ENCODE data around the gene FASN.

The FASN gene

DNA sequence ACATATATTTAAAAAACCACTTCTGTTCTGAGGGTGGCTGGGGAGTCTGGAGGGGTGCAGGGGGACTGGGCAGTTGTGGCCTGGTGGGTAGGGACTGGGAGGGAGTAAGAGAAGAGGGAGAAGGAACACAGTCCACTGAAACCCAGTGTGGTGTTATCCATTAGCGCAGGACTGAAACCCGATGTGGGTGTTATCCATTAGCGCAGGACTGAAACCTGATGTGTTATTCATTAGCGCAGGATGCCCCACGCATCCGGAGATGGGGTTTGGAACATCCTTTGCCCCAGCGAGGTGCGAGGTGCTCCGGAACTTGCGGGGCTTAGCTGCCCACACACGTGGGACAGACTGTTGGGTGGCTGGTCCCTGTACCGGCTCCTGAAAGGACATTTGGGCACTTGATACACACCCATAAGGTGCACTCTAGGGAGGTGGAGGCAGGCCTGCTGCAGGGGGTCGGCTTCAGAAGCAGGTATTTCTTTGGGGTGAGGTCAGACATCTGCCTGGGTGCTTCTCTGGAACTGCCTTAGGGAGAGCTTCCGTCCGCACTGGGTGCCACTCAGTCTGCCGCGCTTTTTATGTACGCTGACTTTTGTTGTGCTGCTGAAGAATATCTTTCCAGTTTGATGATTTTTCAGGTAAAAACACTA, 20.3 kb upstream of the FASN start:
- no peak for FAIRE-seq
- no peak for DNase-seq (ENCODE audit: insufficient read length, low spot score)

DNA sequence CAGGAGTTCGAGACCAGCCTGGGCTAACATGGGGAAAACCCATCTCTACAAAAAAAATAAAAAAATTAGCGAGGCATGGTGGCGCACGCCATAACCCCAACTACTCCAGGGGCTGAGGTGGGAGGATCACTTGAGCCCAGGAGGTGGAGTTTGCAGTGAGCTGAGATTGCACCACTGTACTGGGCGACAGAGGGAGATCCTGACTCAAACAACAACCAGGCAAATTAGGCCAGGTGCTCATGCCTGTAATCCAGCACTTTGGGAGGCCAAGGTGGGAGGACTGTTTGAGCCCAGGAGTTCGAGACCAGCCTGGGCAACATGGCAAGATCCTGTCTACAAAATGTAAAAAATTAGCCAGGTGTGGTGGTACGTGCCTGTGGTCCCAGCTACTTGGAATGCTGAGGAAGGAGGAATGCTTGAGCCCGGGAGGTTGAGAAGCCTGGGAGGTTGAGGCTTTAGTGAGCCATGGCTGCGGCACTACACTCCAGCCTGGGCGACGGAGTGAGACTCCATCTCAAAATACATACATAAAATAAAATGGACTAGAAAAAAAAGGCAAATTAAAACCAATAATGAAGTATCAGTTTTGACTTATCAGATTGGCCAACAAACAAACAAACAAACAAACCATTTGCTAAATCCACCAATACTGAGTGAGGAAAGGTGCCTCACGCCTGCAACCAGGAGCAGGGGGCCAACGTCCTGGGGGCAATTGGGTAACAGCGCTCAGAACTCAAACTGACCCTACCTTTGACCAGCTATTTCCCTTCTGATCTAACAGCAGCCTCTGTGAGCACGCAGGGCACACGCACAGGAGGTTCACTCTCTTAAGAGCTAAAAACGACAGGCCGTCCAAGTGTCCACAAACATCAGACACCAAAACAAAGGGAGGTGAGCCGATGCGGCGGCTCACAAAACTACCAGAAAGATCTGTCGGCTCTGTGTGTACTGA, 19.4 kb upstream of the FASN start:
- FAIRE-seq = no peak
- DNase-seq (ENCODE audit: insufficient read length, low spot score) = no peak

DNA sequence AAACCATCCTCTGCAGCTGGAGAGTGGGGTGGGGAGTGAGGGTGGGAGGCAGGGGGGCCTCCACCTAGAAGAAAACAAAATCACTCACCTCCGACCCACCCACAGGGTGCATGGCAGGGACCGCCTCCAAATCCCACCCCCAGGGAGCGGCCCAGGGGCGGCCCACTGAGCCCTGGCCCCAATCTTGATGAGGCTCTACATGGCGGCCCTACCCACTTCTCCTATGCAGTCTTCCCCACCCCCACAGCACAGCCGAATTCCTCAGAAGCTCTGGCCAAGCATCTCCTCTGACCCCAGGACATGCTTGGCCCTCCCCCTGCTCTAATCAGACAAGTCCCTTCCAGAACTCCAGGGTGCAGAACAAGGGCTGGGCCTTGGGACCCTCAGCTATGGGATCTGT, 18.2 kb upstream of the FASN start:
- no peak for DNase-seq (ENCODE audit: insufficient read length, low spot score)
- no peak for FAIRE-seq

DNA sequence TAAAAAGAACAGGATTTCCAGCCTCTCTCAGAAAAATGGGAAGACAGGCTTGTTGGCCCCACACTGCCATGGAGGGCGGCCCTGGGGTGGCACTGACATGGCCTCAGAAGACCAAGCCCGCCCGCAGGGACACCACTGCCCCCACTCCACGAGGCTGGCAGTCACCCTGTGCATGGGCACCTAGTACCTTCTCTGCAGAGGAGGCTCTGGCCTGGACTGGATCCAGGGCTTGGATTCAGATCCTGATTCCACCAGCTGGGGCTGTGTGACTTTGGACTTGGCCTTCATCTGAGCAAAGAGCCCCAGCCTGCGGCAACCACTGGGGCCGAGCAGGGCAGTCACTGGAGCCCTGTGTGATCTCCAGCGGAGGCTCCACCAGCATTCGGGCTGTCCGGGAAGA, 16.8 kb upstream of the FASN start:
- DNase-seq (ENCODE audit: insufficient read length, low spot score) = no peak
- FAIRE-seq = no peak

DNA sequence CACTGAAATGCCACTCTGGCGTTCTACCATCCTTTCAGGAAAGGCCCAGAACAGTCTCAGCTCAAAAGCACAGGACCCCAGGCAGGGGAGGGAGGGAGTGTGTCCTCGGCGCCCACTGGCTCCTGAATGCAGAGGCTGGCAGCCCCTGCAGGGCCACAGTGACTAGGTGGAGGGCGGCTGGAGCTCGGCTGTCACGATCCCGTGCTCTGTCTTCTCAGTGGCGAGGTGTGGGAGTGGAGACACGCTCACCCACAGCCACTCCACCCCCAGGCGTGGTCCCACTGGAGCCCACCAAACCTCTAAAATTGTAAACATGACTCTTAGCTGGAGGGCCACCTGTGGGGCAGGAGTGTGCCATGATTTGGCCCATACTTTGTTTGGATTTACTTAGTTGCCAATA, 16.4 kb upstream of the FASN start:
- no peak for DNase-seq (ENCODE audit: insufficient read length, low spot score)
- no peak for FAIRE-seq

DNA sequence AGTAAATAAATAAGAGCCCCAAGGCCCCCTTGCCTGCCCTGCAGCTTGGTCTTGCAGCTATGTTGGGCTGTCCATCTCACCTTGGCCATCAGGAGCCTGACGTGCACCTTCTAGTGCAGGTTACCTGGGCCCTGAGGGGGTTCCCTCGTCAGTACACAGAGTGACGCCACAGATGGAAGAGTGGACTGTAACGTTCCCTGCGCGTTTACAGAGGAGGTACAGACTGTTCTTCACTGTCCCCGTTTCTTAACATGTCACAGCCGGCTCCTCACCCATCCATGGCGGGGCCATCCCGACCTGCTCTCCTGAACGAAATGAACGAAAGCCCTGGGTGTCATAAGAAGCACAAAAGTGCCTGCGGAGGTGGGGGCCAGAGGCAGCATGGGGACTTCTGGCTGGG, 15.9 kb upstream of the FASN start:
- FAIRE-seq = no peak

DNA sequence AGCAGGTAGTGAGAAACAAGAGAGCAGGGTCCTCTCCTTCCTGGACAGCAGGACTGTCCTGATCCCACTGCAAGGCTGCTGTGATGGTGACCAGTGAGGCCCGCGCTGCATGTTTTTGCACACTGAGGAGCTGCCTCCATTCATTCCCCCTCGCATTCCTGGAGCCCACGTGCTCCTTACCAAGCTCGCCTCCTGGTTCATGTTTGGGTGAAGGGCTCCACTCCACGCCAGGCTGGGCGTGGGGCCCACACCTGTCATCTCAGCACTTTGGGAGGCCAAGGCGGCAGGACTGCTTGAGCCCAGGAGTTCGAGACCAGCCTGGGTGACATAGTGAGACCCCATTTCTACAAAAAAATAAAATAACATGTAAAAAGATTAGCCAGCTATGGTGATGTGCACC, 15.4 kb upstream of the FASN start:
- DNase-seq (ENCODE audit: insufficient read length, low spot score) (no peak), FAIRE-seq (no peak)

More for the DNA sequence above, 15.9 kb upstream of the FASN start:
- no peak for DNase-seq (ENCODE audit: insufficient read length, low spot score)

DNA sequence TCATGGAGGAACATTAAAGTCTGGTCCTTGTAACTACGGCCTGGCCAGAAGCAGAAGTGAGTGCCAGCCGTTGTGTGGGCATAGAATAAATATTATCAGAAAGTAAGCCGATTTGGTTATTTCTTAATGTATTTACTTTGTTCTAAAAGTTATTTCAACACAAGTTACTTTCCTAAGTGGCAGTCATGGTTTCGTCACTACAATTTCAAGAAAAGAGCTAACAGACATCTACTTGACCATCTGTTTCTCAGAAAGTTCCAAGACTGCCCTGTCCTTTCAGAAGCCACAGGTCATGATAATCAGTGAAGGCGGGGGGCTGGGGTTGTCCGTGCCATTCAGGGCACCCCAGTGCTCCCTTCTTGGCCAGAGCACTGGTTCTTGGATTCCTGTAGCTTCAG, 14.9 kb upstream of the FASN start:
- DNase-seq (ENCODE audit: insufficient read length, low spot score) (no peak), FAIRE-seq (no peak)

DNA sequence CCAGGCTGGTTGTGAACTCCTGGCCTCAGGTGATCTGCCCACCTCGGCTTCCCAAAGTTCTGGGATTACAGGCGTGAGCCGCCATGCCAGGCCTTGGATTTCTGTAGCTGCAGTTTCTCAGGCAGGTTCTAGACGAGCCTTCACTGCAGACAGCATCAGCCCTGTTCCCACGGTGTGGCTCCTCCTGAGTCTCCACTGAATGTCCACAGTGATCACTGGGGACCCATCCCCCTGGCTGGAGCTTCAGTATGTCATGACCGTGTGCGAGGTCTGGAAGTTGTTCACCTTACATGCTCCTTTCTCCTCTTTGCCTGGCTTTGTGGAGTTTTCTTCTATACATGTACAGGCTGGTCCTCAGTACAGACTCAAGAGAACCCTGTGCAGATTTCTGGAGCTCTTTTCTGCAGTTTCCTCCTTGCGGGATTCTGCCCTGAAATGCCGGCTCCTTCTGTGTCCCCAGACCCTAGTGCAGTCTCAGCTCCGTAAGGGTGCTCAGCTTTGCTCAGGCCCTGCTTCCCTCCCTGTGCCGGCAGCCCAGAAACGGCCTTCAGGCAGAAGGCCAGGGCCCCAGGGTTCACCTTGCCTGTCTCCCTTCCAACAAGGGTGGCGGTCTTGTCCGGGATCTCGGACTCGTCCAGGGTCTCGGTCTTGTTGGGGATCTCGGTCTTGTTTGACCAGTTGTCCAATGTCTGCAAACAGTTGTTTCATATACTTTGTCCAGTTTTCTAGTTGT, 14.3 kb upstream of the FASN start:
- DNase-seq (ENCODE audit: insufficient read length, low spot score) (no peak), FAIRE-seq (no peak)

DNA sequence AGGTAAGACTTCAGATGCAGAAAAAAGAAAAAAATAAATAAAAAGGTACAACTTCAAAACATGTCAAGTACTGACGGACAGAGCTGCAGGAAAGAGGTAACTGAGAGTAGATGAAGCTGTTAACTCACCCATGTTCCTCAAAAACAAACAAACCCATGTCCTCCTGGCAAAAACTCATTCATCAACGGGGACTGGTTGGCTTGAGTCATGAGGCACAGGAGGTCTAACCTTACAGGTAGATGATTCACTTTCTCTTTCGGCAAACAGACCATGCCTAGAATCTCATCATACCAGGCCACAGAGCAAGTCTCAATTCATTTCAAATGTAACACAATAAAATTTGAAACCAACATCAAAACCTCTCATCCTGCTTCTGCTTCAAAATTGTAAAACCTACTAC, 12.3 kb upstream of the FASN start:
- FAIRE-seq (no peak), DNase-seq (ENCODE audit: insufficient read length, low spot score) (no peak)

DNA sequence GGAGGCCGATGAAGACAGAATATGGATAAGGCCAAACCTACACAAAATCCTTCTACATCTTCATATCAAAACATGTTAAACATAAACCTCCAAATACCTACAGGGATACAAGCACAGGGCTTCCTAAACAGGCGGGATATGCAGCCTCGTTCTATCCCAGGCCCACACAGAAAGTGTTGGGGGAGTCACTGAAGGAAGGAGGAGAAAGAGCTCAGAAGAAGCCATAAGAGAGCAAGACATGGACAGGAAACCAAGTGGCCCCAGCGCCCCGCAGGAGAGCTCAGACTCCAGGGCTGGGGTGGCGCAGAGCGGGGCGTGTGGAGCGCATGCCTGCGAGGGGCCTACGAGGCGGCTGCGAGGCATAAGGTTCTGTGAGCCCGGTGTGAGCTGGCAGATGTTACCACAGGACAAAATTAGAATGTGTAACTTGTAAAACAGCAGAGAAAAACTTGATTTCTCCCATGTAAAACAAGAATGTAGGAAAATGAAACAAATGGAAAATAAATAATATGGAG, 11.0 kb upstream of the FASN start:
- FAIRE-seq (no peak), DNase-seq (ENCODE audit: insufficient read length, low spot score) (no peak)

DNA sequence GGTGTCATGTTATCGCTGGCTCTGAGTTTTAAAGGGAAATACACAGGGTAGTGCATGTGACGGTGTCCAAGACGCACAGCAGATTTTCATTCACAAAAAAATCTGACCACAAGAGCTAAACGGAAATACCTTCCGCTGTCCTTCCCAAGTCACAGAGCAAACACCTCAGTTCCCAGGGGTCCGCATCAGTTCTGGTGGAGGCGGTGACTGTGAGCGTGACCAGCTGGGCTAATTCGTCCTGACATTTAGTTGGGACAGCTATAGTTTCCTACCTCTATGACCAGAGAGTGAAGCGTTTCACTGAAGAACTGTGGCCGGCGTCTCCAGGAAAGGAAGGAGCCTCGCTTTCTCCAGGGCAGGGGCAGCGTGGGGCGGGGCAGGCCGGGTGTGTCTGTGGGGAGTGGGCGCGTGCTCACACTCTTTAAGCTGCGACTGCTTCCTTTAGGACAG, 10.5 kb upstream of the FASN start:
- DNase-seq (ENCODE audit: insufficient read length, low spot score) = no peak
- FAIRE-seq = no peak

DNA sequence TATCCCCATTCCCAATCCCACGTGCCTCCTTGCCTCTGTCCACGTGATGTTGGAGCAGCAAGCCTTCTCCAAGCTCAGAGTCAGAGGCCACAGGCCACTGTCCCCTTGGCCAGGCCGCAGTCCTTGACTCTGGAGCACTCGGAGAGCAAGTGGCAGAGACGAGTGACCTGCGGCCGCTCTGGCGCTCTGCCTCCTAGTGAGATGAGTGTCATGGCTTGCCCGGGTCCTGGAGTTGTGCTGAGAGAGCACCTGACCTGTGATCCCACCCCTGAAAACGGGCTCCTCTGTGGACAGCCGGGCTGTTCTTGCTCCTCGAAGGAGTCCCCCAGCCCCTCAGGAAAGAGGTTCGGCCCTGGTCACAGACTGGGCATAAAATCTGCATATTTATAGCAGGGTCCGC, 10.0 kb upstream of the FASN start:
- FAIRE-seq (no peak), DNase-seq (ENCODE audit: insufficient read length, low spot score) (no peak)

DNA sequence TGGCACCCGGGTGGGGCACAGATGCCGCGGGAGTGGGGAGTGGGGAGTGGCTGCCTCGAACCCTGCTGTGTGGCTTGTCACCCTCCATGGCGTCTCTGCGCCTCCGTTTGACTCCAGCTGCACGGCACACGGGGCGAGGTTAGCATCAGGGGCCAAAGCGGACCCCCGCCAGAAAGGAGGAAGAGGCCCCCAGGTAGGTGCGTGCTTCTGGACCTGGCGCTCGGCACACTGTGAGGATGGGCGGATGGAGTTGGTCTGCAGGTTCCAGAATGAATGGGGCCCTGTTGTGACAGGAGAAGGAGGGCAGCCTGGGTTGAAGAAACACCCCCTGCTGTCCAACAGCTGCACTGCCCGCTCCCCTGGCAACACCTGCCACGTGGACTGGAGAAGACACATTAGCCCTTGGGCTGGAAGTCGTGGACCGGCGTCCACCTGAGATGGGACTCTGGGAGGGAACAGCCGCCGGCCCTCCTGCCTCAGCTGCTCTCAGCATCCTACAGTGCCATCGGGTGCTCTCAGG, 9.4 kb upstream of the FASN start:
- DNase-seq (ENCODE audit: insufficient read length, low spot score) (no peak), FAIRE-seq (no peak)

DNA sequence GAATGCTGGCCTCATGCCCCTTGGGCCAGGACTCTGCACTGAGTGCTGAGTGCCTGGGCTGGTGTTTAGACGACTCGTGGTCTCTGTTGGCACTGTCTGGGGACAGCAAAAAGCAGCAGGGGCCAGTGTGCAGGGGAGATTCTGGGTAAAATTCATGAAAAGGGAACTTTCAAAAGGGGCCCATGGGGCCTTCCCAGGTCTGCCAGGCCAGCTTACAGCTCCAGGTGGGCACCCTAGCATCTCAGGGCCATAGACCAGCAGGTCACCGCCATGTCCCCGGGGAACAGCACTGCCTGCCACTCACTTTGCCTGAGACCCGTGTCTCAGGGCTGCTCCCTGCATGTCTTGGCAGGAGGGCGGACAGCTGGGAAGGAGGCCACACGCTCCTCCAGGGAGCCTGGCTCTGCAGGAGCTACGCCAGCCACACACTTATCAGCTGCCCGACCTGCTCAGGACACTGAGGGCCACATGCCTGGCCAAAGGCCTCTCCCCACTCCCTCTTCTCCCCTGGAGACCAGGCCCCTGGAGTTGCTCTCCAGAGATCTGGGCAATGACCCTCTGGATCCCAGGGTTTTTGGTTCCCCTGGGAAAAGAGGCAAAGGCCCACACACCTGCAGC, 8.8 kb upstream of the FASN start:
- no peak for FAIRE-seq
- peak; percentile 30 for DNase-seq (ENCODE audit: insufficient read length, low spot score)

DNA sequence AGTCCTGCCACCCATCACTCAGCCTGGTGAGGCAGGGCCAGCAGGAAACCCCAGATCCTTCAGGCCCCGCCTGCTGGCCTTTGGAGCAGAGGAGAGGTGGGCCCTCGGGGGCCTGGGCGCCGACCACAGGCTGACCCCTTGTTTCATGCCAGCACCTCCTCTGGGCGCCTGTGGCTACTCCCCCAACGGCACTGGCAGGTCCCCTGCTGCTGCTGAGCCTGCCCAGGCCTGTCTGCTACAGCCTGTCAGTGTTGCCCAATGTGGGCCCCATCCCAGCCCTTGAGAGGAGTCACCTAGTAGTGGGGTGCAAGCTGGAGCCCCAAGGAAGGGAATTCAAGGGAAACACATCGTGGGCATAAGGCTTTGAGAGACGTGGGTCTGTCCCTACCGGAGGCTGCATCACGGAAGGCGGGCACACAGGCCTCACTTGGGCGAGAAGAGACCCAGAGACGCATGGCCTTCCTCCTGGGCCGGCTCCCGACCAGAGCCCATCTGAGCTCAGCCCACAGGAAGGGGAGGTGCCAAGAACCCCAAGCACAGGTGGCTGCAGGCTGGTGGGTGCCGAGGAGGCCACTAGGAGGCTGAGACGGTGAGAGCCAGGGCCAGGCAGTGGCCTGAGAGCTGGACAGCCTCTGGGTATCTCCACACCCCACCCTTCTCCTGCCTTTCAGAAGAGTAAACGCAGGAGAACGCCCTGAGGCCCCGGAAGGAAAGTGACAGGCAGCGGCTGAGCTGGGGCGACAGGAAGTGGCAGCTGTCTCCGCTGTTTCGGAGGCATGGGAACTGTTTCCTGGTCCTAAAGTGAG, 8.0 kb upstream of the FASN start:
- peak; percentile 99 for FAIRE-seq
- DNase-seq (ENCODE audit: insufficient read length, low spot score) = peak; percentile 96

DNA sequence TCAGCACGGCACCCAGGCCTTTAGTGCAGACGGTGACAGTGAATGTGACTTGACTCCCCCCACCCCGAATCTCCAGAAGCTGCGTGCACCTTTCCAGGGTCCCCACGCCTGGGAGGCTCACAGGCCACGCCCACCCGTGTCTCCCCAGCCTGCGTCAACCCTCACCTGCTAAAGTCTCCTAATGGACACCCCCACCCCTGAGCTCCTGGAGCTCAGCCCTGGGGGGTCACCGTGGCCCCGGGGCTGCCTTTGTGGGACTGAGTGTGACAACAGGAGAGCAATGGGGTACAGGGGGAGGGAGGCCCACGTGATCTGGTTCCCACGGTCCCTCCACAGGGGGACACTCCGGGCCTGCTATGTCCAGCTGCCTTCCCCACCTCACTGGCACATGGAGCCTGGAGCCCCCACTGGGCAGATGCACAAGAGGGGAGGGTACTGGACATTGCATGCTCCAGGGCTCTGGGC, 7.4 kb upstream of the FASN start:
- FAIRE-seq = no peak
- DNase-seq (ENCODE audit: insufficient read length, low spot score) = no peak

DNA sequence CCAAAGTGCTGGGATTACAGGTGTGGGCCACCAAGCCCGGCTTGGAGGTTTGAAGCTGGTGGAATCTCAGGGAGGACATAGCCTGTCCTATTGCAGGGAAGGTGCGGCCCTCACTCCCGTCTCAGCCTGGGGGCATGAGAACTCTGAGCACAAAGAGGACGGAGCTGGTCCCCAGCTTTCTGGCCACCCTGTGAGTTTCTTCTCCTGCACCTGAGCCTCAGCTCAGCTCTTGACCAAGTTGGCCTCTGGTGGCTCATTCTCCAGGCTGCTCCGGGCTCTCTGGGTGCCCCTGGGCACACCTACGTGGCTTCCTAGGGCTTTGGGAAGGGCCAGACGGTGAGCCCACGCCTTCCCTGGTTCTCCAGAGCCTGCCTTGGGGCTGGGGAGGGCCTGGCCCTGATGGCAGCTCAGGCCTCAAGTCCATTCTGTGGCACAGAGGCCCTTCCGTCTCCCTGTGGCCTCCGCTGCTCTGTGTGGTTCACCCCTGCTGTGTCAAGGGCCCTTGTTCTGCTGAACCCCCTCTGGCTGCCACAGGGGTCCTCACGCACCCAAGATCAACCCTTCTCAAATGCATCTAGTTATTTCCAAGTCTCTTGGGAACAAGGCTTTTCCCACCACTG, 6.9 kb upstream of the FASN start:
- DNase-seq (ENCODE audit: insufficient read length, low spot score) (no peak), FAIRE-seq (no peak)

All from GM19239 (cell line).